ENCODE measurements around the gene MRGPRG. TPM values are rescaled to one million over a fixed set of nuclear protein-coding genes. Genes with fewer than 3 reads are reported as not detected.

The MRGPRG gene
- polyA plus RNA-seq, 1 donor from 2014 or later, result not detected

- no peaks in the 10 kb centered on the region for H3K36me3 ChIP-seq (ENCODE audit: insufficient read depth, low read length)
- no peak overlapping the region for H3K9ac ChIP-seq (ENCODE audit: low read length)
- no peaks in the 10 kb centered on the region for H4K20me1 ChIP-seq (ENCODE audit: insufficient read depth)
These were observed 46.6 kb downstream of the MRGPRG start for GRCh38 chr11:3171931-3172560.

DNA sequence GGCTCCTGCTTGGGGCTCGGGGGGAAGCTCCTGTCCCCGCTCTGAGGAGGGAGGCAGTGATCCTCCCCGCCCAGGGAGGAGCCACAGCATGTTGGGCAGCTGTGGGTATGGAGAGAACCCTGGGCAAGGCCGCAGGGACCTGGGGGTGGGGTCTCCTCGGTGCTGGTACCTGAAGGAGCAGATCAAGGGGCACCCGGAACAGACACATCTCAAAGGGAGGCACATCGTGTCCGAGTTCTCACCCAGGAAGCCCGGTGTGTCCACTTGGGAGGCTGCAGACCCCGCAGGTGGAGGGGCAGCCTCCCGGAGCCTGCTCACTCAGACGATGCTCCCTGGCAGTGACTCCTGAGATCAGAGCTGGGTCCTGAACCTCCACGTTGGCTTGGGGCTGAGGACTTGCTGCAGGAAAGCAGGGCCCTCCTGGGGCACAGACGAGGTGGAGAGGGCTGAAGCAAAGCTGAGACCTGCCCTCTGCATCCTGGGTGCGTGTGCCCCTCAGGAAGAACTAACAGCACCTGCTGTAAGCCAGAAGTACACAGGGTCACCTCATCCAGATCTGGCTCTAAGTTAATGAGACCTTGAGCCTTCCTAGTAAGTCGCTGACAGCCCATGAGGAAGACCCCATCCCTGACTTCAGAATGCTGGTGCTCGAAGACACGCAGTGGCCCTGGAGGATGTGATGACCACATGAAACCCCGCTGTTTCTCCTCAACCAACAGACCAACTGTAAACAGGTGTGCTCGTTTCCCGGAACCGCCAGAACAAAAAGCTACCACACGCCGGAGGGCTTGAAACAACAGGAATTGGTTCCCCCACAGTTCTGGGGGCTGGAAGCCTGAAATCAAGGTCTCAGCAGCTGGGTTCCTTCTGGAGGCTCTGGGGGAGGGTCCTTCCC, 47.6 kb downstream of the MRGPRG start:
- Histone ChIP-seq H2AFZ (ENCODE audit: low read depth, low read length) (no peak overlapping the region), H3K79me2 (replicated peaks; ENCODE audit: insufficient read depth, low read length) (no peaks in the 10 kb centered on the region), H3K27ac (ENCODE audit: low read length) (no peak overlapping the region), H4K20me1 (ENCODE audit: insufficient read depth) (no peaks in the 10 kb centered on the region), H3K9me3 (ENCODE audit: low read length) (no peaks in the 10 kb centered on the region), H3K36me3 (ENCODE audit: insufficient read depth, low read length) (no peaks in the 10 kb centered on the region), H3K4me2 (ENCODE audit: low read length) (no peak overlapping the region), H3F3A (ENCODE audit: insufficient read depth, low read length, poor library complexity, severe bottlenecking) (no peaks in the 10 kb centered on the region), H3K4me3 (ENCODE audit: low read length) (no peak overlapping the region), H3K9me2 (ENCODE audit: insufficient read depth, low read length) (no peaks in the 10 kb centered on the region), H3K9ac (ENCODE audit: low read length) (no peak overlapping the region), H3K27me3 (ENCODE audit: insufficient read depth, low read depth, low read length) (no peaks in the 10 kb centered on the region)
- TF ChIP-seq, protein P1, sequence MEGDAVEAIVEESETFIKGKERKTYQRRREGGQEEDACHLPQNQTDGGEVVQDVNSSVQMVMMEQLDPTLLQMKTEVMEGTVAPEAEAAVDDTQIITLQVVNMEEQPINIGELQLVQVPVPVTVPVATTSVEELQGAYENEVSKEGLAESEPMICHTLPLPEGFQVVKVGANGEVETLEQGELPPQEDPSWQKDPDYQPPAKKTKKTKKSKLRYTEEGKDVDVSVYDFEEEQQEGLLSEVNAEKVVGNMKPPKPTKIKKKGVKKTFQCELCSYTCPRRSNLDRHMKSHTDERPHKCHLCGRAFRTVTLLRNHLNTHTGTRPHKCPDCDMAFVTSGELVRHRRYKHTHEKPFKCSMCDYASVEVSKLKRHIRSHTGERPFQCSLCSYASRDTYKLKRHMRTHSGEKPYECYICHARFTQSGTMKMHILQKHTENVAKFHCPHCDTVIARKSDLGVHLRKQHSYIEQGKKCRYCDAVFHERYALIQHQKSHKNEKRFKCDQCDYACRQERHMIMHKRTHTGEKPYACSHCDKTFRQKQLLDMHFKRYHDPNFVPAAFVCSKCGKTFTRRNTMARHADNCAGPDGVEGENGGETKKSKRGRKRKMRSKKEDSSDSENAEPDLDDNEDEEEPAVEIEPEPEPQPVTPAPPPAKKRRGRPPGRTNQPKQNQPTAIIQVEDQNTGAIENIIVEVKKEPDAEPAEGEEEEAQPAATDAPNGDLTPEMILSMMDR (IDR thresholded peaks at IDR 0.05; ENCODE audit: poor library complexity, severe bottlenecking), result no peak
- TF ChIP-seq SMC3 (conservative IDR thresholded peaks at IDR 0.05; ENCODE audit: poor library complexity) (no peak), POLR2AphosphoS5 (IDR thresholded peaks at IDR 0.05) (no peak), RAD21 (conservative IDR thresholded peaks at IDR 0.05) (no peak)
- TF ChIP-seq, protein P2, sequence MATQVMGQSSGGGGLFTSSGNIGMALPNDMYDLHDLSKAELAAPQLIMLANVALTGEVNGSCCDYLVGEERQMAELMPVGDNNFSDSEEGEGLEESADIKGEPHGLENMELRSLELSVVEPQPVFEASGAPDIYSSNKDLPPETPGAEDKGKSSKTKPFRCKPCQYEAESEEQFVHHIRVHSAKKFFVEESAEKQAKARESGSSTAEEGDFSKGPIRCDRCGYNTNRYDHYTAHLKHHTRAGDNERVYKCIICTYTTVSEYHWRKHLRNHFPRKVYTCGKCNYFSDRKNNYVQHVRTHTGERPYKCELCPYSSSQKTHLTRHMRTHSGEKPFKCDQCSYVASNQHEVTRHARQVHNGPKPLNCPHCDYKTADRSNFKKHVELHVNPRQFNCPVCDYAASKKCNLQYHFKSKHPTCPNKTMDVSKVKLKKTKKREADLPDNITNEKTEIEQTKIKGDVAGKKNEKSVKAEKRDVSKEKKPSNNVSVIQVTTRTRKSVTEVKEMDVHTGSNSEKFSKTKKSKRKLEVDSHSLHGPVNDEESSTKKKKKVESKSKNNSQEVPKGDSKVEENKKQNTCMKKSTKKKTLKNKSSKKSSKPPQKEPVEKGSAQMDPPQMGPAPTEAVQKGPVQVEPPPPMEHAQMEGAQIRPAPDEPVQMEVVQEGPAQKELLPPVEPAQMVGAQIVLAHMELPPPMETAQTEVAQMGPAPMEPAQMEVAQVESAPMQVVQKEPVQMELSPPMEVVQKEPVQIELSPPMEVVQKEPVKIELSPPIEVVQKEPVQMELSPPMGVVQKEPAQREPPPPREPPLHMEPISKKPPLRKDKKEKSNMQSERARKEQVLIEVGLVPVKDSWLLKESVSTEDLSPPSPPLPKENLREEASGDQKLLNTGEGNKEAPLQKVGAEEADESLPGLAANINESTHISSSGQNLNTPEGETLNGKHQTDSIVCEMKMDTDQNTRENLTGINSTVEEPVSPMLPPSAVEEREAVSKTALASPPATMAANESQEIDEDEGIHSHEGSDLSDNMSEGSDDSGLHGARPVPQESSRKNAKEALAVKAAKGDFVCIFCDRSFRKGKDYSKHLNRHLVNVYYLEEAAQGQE (IDR thresholded peaks at IDR 0.05; ENCODE audit: borderline replicate concordance), result no peak

More at GRCh38 chr11:3171931-3172560, 46.6 kb downstream of the MRGPRG start:
- no peaks in the 10 kb centered on the region for H3K9me2 ChIP-seq (ENCODE audit: insufficient read depth, low read length)
- no peak overlapping the region for H3K27ac ChIP-seq (ENCODE audit: low read length)
- H3F3A ChIP-seq (ENCODE audit: insufficient read depth, low read length, poor library complexity, severe bottlenecking), result no peaks in the 10 kb centered on the region
- no peak overlapping the region for H2AFZ ChIP-seq (ENCODE audit: low read depth, low read length)
- no peak overlapping the region for H3K4me2 ChIP-seq (ENCODE audit: low read length)
- no peak overlapping the region for H3K4me3 ChIP-seq (ENCODE audit: low read length)
- TF ChIP-seq SMC3 (conservative IDR thresholded peaks at IDR 0.05; ENCODE audit: poor library complexity), result no peak
- no peak for TF ChIP-seq RAD21 (conservative IDR thresholded peaks at IDR 0.05)
- TF ChIP-seq EP300 (conservative IDR thresholded peaks at IDR 0.05; ENCODE audit: poor library complexity, severe bottlenecking), result no peak
- TF ChIP-seq POLR2AphosphoS5 (IDR thresholded peaks at IDR 0.05), result no peak
- TF ChIP-seq EZH2 (IDR thresholded peaks at IDR 0.05; ENCODE audit: borderline replicate concordance, insufficient read depth, low read length, poor library complexity, severe bottlenecking), result no peak
- TF ChIP-seq, protein P2 (IDR thresholded peaks at IDR 0.05; ENCODE audit: borderline replicate concordance), result no peak
- no peak for TF ChIP-seq MXI1 (conservative IDR thresholded peaks at IDR 0.05; ENCODE audit: poor library complexity, severe bottlenecking)
- TF ChIP-seq, protein P1 (IDR thresholded peaks at IDR 0.05; ENCODE audit: poor library complexity, severe bottlenecking), result no peak
- no peak for TF ChIP-seq TAF1 (IDR thresholded peaks at IDR 0.05; ENCODE audit: low read depth)
- no peaks in the 10 kb centered on the region for H3K27me3 ChIP-seq (ENCODE audit: insufficient read depth, low read depth, low read length)
- H3K79me2 ChIP-seq (replicated peaks; ENCODE audit: insufficient read depth, low read length), result no peaks in the 10 kb centered on the region
- no peaks in the 10 kb centered on the region for H3K9me3 ChIP-seq (ENCODE audit: low read length)

Data from neural cell (in vitro differentiated cells).